Ramos (cell line): ENCODE results near the gene PCDHA5.
"Not testable (repeated sequence)": the region's sequence is repeated elsewhere in the genome, so short reads cannot be mapped to it uniquely, and the experiment has no call there.

Experiments
- in situ Hi-C: fragments of 300-500 bp; cut with MboI; formaldehyde crosslinking; loops from one replicate; pipeline ENCODE4 v1.14.3; 2022; ENCODE audit warnings: low sequenced_read_pairs; ENCODE audit not compliant: unreplicated experiment

The PCDHA5 gene

DNA sequence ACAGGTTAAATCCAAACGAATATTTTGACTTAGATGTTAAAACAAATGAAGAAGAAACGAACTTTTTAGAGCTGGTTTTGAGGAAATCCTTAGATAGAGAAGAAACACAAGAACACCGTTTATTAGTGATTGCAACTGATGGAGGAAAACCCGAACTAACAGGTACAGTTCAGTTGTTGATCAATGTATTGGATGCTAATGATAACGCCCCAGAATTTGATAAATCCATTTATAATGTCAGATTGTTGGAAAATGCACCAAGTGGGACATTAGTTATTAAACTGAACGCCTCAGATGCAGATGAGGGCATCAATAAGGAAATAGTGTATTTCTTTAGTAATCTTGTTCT lies 842 bp downstream of the PCDHA5 start:
- in situ Hi-C loops: no loop called here

GRCh38 chr5:140822969-140823368 lies 1.6 kb downstream of the PCDHA5 start:
- in situ Hi-C loops: not testable (repeated sequence)

- in situ Hi-C loops: no loop called here
Observed at GRCh38 chr5:140823475-140823874, 2.1 kb downstream of the PCDHA5 start.

DNA sequence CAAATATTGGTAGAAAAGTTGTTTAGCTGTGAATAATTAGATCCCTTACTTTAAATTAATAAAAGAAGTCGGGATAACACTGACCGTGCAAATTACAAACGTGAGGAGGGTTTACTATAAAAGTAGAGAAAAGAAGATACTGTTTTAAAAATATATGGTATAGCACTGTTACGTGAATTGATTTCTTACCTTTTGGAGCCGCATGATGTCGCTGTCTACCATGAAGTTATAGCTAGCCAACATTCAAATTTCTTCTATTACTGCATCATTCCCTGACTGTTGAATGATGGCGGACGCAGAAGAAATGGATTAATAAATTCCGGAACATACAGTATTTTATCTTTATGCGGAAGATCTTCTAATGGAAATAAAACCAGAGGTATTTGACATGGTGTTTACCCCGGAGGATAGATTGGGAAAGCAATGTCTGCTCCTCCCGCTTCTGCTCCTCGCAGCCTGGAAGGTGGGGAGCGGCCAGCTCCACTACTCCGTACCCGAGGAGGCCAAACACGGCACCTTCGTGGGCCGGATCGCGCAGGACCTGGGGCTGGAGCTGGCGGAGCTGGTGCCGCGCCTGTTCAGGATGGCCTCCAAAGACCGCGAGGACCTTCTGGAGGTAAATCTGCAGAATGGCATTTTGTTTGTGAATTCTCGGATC lies 6.4 kb downstream of the PCDHA5 start, which contains the start of gene PCDHA6:
Gene PCDHA6 (plus strand): TSS at position 257 of the 658 bp plus-strand sequence. CDS start 132 bp downstream, at position 389.
- in situ Hi-C loops: no loop called here

DNA sequence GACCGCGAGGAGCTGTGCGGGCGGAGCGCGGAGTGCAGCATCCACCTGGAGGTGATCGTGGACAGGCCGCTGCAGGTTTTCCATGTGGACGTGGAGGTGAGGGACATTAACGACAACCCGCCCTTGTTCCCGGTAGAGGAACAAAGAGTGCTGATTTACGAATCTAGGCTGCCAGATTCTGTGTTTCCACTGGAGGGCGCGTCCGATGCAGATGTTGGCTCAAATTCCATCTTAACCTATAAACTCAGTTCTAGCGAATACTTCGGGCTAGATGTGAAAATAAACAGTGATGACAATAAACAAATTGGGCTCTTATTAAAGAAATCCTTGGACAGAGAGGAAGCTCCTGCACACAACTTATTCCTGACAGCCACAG lies 6.9 kb downstream of the PCDHA5 start:
- in situ Hi-C loops: no loop called here

DNA sequence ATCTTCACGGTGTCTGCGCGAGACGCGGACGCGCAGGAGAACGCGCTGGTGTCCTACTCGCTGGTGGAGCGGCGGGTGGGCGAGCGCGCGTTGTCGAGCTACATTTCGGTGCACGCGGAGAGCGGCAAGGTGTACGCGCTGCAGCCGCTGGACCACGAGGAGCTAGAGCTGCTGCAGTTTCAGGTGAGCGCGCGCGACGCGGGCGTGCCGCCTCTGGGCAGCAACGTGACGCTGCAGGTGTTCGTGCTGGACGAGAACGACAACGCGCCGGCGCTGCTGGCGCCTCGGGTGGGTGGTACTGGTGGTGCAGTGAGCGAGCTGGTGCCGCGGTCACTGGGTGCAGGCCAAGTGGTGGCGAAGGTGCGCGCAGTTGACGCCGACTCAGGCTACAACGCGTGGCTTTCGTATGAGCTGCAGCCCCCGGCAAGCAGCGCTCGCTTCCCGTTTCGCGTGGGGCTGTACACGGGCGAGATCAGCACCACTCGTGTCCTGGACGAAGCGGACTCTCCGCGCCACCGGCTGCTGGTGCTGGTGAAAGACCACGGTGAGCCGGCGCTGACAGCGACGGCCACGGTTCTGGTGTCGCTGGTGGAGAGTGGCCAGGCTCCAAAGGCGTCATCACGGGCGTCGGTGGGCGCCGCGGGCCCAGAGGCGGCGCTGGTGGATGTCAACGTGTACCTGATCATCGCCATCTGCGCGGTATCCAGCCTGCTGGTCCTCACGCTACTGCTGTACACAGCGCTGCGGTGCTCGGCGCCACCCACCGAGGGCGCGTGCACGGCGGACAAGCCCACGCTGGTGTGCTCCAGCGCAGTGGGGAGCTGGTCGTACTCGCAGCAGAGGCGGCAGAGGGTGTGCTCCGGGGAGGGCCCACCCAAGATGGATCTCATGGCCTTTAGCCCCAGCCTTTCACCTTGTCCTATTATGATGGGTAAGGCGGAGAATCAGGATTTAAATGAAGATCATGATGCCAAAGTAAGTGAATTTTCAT lies 8.4 kb downstream of the PCDHA5 start:
- in situ Hi-C loops: not testable (repeated sequence)

GRCh38 chr5:140833993-140834392 lies 12.6 kb downstream of the PCDHA5 start, which contains the start of gene PCDHA7:
Gene PCDHA7 (plus strand): TSS chr5:140834269. CDS start chr5:140834384, 115 bp downstream.
- in situ Hi-C loops: no loop called here

DNA sequence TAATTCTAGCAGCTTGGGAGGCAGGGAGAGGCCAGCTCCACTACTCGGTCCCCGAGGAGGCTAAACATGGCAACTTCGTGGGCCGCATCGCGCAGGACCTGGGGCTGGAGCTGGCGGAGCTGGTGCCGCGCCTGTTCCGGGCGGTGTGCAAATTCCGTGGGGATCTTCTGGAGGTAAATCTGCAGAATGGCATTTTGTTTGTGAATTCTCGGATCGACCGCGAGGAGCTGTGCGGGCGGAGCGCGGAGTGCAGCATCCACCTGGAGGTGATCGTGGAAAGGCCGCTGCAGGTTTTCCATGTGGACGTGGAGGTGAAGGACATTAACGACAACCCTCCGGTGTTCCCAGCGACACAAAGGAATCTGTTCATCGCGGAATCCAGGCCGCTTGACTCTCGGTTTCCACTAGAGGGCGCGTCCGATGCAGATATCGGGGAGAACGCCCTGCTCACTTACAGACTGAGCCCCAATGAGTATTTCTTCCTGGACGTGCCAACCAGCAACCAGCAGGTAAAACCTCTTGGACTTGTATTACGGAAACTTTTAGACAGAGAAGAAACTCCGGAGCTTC lies 13.1 kb downstream of the PCDHA5 start:
- in situ Hi-C loops: not testable (repeated sequence)

DNA sequence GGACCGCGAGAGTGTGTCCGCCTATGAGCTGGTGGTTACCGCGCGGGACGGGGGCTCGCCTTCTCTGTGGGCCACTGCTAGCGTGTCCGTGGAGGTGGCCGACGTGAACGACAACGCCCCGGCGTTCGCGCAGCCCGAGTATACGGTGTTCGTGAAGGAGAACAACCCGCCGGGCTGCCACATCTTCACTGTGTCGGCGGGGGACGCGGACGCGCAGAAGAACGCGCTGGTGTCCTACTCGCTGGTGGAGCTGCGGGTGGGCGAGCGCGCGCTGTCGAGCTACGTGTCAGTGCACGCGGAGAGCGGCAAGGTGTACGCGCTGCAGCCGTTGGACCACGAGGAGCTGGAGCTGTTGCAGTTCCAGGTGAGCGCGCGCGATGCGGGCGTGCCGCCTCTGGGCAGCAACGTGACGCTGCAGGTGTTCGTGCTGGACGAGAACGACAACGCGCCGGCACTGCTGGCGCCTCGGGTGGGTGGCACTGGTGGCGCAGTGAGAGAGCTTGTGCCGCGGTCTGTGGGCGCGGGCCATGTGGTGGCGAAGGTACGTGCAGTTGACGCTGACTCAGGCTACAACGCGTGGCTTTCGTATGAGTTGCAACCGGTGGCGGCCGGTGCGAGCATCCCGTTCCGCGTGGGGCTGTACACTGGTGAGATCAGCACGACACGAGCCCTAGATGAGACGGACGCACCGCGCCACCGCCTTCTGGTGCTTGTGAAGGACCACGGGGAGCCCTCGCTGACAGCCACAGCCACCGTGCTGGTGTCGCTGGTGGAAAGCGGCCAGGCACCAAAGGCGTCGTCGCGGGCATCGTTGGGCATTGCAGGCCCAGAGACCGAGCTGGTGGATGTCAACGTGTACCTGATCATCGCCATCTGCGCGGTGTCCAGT lies 14.5 kb downstream of the PCDHA5 start:
- in situ Hi-C loops: no loop called here

DNA sequence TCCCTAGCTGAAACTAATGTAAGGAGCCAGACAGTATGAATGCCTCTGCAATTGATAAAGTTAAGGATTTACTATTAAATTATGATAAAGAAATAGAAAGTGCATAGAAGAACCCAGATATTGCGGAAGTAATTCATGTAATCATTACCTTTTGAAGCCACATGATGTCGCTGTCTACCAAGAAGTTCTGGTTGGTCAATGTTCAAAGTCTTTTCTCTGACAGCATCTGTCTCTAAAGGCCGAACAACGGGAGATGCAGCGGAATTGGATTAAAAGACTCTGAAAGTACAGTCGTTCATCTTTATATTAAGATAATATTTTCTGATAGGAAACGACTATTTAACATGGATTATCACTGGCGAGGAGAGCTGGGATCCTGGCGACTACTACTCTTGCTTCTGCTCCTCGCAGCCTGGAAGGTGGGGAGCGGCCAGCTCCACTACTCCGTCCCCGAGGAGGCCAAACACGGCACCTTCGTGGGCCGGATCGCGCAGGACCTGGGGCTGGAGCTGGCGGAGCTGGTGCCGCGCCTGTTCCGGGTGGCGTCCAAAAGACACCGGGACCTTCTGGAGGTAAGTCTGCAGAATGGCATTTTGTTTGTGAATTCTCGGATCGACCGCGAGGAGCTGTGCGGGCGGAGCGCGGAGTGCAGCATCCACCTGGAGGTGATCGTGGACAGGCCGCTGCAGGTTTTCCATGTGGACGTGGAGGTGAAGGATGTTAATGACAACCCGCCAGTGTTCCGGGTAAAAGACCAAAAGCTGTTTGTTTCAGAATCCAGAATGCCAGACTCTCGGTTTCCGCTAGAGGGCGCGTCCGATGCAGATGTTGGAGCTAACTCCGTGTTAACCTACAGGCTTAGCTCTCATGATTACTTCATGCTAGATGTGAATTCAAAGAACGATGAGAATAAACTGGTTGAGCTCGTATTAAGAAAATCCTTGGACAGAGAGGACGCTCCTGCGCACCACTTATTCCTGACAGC lies 19.9 kb downstream of the PCDHA5 start, which contains the start of gene PCDHA8:
Gene PCDHA8 (plus strand): TSS at position 210 of the 985 bp plus-strand sequence. CDS start 135 bp downstream, at position 345.
- in situ Hi-C loops: no loop called here

- in situ Hi-C loops: no loop called here
Observed at GRCh38 chr5:140842798-140843733, 21.7 kb downstream of the PCDHA5 start.

- in situ Hi-C loops: not testable (repeated sequence)
Observed at GRCh38 chr5:140848139-140849102, 27.0 kb downstream of the PCDHA5 start, which contains the start of gene PCDHA9. Gene PCDHA9 (plus strand): TSS chr5:140848382. CDS start chr5:140848496, 114 bp downstream.

DNA sequence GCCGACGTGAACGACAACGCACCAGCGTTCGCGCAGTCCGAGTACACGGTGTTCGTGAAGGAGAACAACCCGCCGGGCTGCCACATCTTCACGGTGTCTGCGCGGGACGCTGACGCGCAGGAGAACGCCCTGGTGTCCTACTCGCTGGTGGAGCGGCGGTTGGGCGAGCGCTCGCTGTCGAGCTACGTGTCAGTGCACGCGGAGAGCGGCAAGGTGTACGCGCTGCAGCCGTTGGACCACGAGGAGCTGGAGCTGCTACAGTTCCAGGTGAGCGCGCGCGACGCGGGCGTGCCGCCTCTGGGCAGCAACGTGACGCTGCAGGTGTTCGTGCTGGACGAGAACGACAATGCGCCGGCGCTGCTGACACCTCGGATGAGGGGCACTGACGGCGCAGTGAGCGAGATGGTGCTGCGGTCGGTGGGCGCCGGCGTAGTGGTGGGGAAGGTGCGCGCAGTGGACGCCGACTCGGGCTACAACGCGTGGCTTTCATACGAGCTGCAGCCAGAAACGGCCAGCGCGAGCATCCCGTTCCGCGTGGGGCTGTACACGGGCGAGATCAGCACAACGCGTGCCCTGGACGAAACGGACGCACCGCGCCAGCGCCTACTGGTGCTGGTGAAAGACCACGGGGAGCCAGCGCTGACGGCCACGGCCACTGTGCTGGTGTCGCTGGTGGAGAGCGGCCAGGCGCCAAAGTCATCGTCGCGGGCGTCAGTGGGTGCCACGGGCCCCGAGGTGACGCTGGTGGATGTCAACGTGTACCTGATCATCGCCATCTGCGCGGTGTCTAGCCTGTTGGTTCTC lies 28.6 kb downstream of the PCDHA5 start:
- in situ Hi-C loops: loop anchor here (10.0 kb wide), 1 partner anchor 195 kb away; no protein-coding TSS in a partner anchor

GRCh38 chr5:140855772-140856674 lies 34.6 kb downstream of the PCDHA5 start, which contains the start of gene PCDHA10:
Gene PCDHA10 (plus strand): TSS chr5:140855897. CDS start chr5:140856049, 152 bp downstream.
- in situ Hi-C loops: loop anchor here (10.0 kb wide), 1 partner anchor 189 kb away; no protein-coding TSS in a partner anchor
